GM12892 (cell line): Measurements from ENCODE around the gene NDUFS3.

Experiments
- DNase-seq: peaks from one replicate; pipeline ENCODE4 v3.0.0; 2011; ENCODE audit not compliant: insufficient read length
- FAIRE-seq: peaks from 2 replicates; lab custom pipeline; 2011; peaks lifted over from hg19 to GRCh38; lab: Jason Lieb, UNC
- POLR2A ChIP-seq: IDR thresholded peaks from 2 replicates; pipeline ENCODE4 v1.6.1; 2011; ENCODE audit warnings: low read depth, low read length, control low read depth
- POLR2AphosphoS5 ChIP-seq: IDR thresholded peaks from 2 replicates; pipeline ENCODE4 v1.6.1; 2011; ENCODE audit warnings: low read depth, low read length, control low read depth
- TAF1 ChIP-seq: IDR thresholded peaks from 2 replicates; pipeline ENCODE4 v1.6.1; 2011; ENCODE audit warnings: low read depth, mild to moderate bottlenecking, control low read depth, low read length, borderline replicate concordance

NDUFS3 gene

GRCh38 chr11:47586098-47586855 is 7.4 kb downstream of the NDUFS3 start, which contains the start of gene FAM180B:
Gene FAM180B (plus strand): TSS chr11:47586678. CDS start chr11:47586769, 91 bp downstream.
- no peak for FAIRE-seq
- no peak for DNase-seq
- TF ChIP-seq TAF1 (no peak), POLR2A (no peak), POLR2AphosphoS5 (no peak)

GRCh38 chr11:47587039-47587716 is 8.3 kb downstream of the NDUFS3 start:
- FAIRE-seq (no peak), DNase-seq (no peak)

GRCh38 chr11:47587723-47588326 is 9.0 kb downstream of the NDUFS3 start:
- FAIRE-seq (no peak), DNase-seq (no peak)
- TF ChIP-seq TAF1: no peak
- TF ChIP-seq POLR2A: no peak
- TF ChIP-seq POLR2AphosphoS5: no peak

More at GRCh38 chr11:47587039-47587716, 8.3 kb downstream of the NDUFS3 start:
- no peak for TF ChIP-seq POLR2A
- TF ChIP-seq POLR2AphosphoS5: no peak
- TF ChIP-seq TAF1: no peak

- FAIRE-seq (no peak), DNase-seq (no peak)
- TF ChIP-seq POLR2AphosphoS5 (no peak), TAF1 (no peak), POLR2A (no peak)
These were observed 10.2 kb downstream of the NDUFS3 start for GRCh38 chr11:47589118-47589517.

GRCh38 chr11:47589584-47589976 is 10.7 kb downstream of the NDUFS3 start:
- TF ChIP-seq POLR2A (no peak), POLR2AphosphoS5 (no peak), TAF1 (no peak)
- FAIRE-seq: no peak
- DNase-seq: no peak

- DNase-seq (no peak), FAIRE-seq (no peak)
- TF ChIP-seq POLR2AphosphoS5 (no peak), POLR2A (no peak), TAF1 (no peak)
These were observed 11.3 kb downstream of the NDUFS3 start for GRCh38 chr11:47589977-47590861.

- TF ChIP-seq POLR2A (no peak), TAF1 (no peak), POLR2AphosphoS5 (no peak)
- DNase-seq (no peak), FAIRE-seq (no peak)
These were observed 12.9 kb downstream of the NDUFS3 start for GRCh38 chr11:47591764-47592163.

- TF ChIP-seq POLR2A: no peak
- no peak for TF ChIP-seq POLR2AphosphoS5
- TF ChIP-seq TAF1: no peak
- DNase-seq (no peak), FAIRE-seq (peak; percentile 71)
These were observed 13.4 kb downstream of the NDUFS3 start for GRCh38 chr11:47592251-47592650.

- no peak for TF ChIP-seq TAF1
- TF ChIP-seq POLR2AphosphoS5: no peak
- TF ChIP-seq POLR2A: no peak
- DNase-seq: no peak
- FAIRE-seq: peak; percentile 44
These were observed 14.1 kb downstream of the NDUFS3 start for GRCh38 chr11:47592970-47593369.

GRCh38 chr11:47593492-47593933 is 14.6 kb downstream of the NDUFS3 start:
- no peak for TF ChIP-seq POLR2AphosphoS5
- TF ChIP-seq POLR2A: no peak
- no peak for TF ChIP-seq TAF1
- DNase-seq (no peak), FAIRE-seq (no peak)
